Measurements from ENCODE around the gene SAMD4B. TPM values are rescaled to one million over a fixed set of nuclear protein-coding genes. Genes with fewer than 3 reads are reported as not detected.

SAMD4B gene
- total RNA-seq, 2 experiments from 2014 or later: 65.0 to 66.9 TPM

GRCh38 chr19:39365531-39365930 lies 23.3 kb downstream of the SAMD4B start:
- peaks cover 76% of the 10 kb centered on the region for H3K36me3 Mint-ChIP-seq (ENCODE audit: low read depth)
- Histone ChIP-seq H3K27ac (ENCODE audit: low read depth in 1 of 2, low read length in 2 of 2) (no peak overlapping the region), H3K9me3 (ENCODE audit: control insufficient read depth in 1 of 2, insufficient read depth in 1 of 2, low read length in 2 of 2) (no peaks in the 10 kb centered on the region), H3K4me1 (ENCODE audit: insufficient read depth, low read length) (no peaks in the 10 kb centered on the region), H3K36me3 (ENCODE audit: insufficient read depth, low read length) (peaks cover 60% of the 10 kb centered on the region), H3K4me3 (ENCODE audit: low read length) (no peak overlapping the region), H3K27me3 (ENCODE audit: control insufficient read depth in 1 of 2, insufficient read depth in 2 of 2, low read length in 2 of 2) (no peaks in the 10 kb centered on the region)
- POLR2A ChIA-PET: no interaction called here
- no peak overlapping the region for H3K27ac Mint-ChIP-seq
- DNase-seq: no peak
- no peaks in the 10 kb centered on the region for H3K27me3 Mint-ChIP-seq
- no peaks in the 10 kb centered on the region for H3K9me3 Mint-ChIP-seq
- no peaks in the 10 kb centered on the region for H3K4me1 Mint-ChIP-seq (ENCODE audit: low read depth)
- H3K4me3 Mint-ChIP-seq: no peak overlapping the region
- intact Hi-C loops (cut with DNase I, micrococcal nuclease): no loop called here
- CTCF ChIA-PET: no interaction called here
- no peak for ATAC-seq (ENCODE audit: poor library complexity)
- TF ChIP-seq, protein P1, sequence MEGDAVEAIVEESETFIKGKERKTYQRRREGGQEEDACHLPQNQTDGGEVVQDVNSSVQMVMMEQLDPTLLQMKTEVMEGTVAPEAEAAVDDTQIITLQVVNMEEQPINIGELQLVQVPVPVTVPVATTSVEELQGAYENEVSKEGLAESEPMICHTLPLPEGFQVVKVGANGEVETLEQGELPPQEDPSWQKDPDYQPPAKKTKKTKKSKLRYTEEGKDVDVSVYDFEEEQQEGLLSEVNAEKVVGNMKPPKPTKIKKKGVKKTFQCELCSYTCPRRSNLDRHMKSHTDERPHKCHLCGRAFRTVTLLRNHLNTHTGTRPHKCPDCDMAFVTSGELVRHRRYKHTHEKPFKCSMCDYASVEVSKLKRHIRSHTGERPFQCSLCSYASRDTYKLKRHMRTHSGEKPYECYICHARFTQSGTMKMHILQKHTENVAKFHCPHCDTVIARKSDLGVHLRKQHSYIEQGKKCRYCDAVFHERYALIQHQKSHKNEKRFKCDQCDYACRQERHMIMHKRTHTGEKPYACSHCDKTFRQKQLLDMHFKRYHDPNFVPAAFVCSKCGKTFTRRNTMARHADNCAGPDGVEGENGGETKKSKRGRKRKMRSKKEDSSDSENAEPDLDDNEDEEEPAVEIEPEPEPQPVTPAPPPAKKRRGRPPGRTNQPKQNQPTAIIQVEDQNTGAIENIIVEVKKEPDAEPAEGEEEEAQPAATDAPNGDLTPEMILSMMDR (IDR thresholded peaks at IDR 0.05): no peak

DNA sequence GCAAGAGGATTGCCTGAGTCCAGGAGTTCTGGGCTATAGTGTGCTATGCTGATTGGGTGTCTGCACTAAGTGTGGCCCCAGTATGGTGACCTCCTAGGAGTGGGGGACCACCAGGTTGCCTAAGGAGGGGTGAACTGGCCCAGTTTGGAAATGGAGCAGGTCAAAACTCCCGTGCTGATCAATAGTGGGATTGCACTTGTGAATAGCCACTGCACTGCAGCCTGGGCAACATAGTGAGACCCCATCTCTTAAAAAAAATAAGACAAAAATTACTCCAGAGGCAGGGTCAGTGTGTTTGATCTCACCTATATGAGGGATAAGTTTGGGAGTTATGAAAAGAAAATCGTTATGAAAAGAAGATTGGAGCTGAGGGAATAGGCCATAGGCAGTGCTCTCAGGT lies 27.0 kb downstream of the SAMD4B start:
- no peak overlapping the region for H3K27ac ChIP-seq (ENCODE audit: low read depth in 1 of 2, low read length in 2 of 2)
- no peak overlapping the region for H3K4me3 ChIP-seq (ENCODE audit: low read length)
- no peaks in the 10 kb centered on the region for H3K4me1 ChIP-seq (ENCODE audit: insufficient read depth, low read length)
- ChIA-PET CTCF (no interaction called here), POLR2A (no interaction called here)
- no peak for DNase-seq
- TF ChIP-seq, protein P1 (IDR thresholded peaks at IDR 0.05): no peak
- Mint-ChIP-seq H3K9me3 (no peaks in the 10 kb centered on the region), H3K27ac (no peak overlapping the region), H3K4me3 (no peak overlapping the region), H3K27me3 (no peaks in the 10 kb centered on the region), H3K36me3 (ENCODE audit: low read depth) (peaks cover 72% of the 10 kb centered on the region), H3K4me1 (ENCODE audit: low read depth) (no peaks in the 10 kb centered on the region)
- H3K36me3 ChIP-seq (ENCODE audit: insufficient read depth, low read length): peaks cover 56% of the 10 kb centered on the region
- no peaks in the 10 kb centered on the region for H3K27me3 ChIP-seq (ENCODE audit: control insufficient read depth in 1 of 2, insufficient read depth in 2 of 2, low read length in 2 of 2)
- no peak for ATAC-seq (ENCODE audit: poor library complexity)
- intact Hi-C loops (cut with DNase I, micrococcal nuclease): no loop called here
- no peaks in the 10 kb centered on the region for H3K9me3 ChIP-seq (ENCODE audit: control insufficient read depth in 1 of 2, insufficient read depth in 1 of 2, low read length in 2 of 2)

- Mint-ChIP-seq H3K27ac (peak overlapping the region; percentile 24), H3K27me3 (no peaks in the 10 kb centered on the region), H3K4me3 (no peak overlapping the region), H3K36me3 (ENCODE audit: low read depth) (peaks cover 68% of the 10 kb centered on the region), H3K4me1 (ENCODE audit: low read depth) (no peaks in the 10 kb centered on the region), H3K9me3 (no peaks in the 10 kb centered on the region)
- no peak overlapping the region for H3K4me3 ChIP-seq (ENCODE audit: low read length)
- no peaks in the 10 kb centered on the region for H3K9me3 ChIP-seq (ENCODE audit: control insufficient read depth in 1 of 2, insufficient read depth in 1 of 2, low read length in 2 of 2)
- intact Hi-C loops (cut with DNase I, micrococcal nuclease): no loop called here
- peaks cover 60% of the 10 kb centered on the region for H3K36me3 ChIP-seq (ENCODE audit: insufficient read depth, low read length)
- DNase-seq (no peak), ATAC-seq (ENCODE audit: poor library complexity) (no peak)
- no peaks in the 10 kb centered on the region for H3K4me1 ChIP-seq (ENCODE audit: insufficient read depth, low read length)
- TF ChIP-seq, protein P1 (IDR thresholded peaks at IDR 0.05): no peak
- H3K27me3 ChIP-seq (ENCODE audit: control insufficient read depth in 1 of 2, insufficient read depth in 2 of 2, low read length in 2 of 2): no peaks in the 10 kb centered on the region
- ChIA-PET CTCF (no interaction called here), POLR2A (no interaction called here)
- H3K27ac ChIP-seq (ENCODE audit: low read depth in 1 of 2, low read length in 2 of 2): no peak overlapping the region
Observed at GRCh38 chr19:39370735-39371134, 28.5 kb downstream of the SAMD4B start.
